ENCODE results near the gene FHDC1.

DNA sequence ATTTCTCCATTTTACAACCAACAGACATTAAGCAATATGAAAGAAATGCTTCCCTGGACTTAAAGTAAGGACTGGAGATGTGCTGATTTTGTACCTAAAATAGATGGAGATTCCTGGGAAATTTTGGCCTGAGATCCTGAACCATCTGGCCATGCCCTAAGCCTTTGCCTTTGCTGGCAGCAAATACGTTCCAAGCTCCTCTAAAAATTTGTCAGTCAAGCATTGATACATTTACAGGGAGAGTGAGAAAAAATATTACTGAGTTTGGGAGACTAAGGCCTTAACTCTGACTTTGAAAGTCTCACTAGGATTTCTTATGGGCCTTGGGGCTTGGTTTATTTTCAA is 63.9 kb downstream of the FHDC1 start:
- TF ChIP-seq EZH2phosphoT487 (IDR thresholded peaks at IDR 0.05; ENCODE audit: borderline replicate concordance, low read length) (no peak), EZH2 (IDR thresholded peaks at IDR 0.05; ENCODE audit: low read length, unreplicated experiment) (no peak)
- TF ChIP-seq, protein P1, sequence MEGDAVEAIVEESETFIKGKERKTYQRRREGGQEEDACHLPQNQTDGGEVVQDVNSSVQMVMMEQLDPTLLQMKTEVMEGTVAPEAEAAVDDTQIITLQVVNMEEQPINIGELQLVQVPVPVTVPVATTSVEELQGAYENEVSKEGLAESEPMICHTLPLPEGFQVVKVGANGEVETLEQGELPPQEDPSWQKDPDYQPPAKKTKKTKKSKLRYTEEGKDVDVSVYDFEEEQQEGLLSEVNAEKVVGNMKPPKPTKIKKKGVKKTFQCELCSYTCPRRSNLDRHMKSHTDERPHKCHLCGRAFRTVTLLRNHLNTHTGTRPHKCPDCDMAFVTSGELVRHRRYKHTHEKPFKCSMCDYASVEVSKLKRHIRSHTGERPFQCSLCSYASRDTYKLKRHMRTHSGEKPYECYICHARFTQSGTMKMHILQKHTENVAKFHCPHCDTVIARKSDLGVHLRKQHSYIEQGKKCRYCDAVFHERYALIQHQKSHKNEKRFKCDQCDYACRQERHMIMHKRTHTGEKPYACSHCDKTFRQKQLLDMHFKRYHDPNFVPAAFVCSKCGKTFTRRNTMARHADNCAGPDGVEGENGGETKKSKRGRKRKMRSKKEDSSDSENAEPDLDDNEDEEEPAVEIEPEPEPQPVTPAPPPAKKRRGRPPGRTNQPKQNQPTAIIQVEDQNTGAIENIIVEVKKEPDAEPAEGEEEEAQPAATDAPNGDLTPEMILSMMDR (conservative IDR thresholded peaks at IDR 0.05; ENCODE audit: low read depth, low read length) = no peak
